M059J (cell line): ENCODE data around the gene SPATA4. TPM values are rescaled to one million over a fixed set of nuclear protein-coding genes. Genes with fewer than 3 reads are reported as not detected.
A peak's percentile ranks its signal among the peaks of the same experiment; 100 is the strongest.
"Not testable (repeated sequence)": the region's sequence is repeated elsewhere in the genome, so short reads cannot be mapped to it uniquely, and the experiment has no call there.

Source experiments
- DNase-seq: peaks from one replicate; pipeline ENCODE4 v3.0.0-alpha.2; 2012; ENCODE audit warnings: low read depth
- total RNA-seq: library from RNA; depleted of rRNA; stranded (reverse); fragments of >200 nt; shearing (Covaris generic); gene quantifications from 2 replicates; pipeline ENCODE4 v1.2.3, GENCODE V29; 2014; rRNA removed

SPATA4 gene
- total RNA-seq = 0.12 TPM in 1 of 2 replicates, not detected in the other

DNA sequence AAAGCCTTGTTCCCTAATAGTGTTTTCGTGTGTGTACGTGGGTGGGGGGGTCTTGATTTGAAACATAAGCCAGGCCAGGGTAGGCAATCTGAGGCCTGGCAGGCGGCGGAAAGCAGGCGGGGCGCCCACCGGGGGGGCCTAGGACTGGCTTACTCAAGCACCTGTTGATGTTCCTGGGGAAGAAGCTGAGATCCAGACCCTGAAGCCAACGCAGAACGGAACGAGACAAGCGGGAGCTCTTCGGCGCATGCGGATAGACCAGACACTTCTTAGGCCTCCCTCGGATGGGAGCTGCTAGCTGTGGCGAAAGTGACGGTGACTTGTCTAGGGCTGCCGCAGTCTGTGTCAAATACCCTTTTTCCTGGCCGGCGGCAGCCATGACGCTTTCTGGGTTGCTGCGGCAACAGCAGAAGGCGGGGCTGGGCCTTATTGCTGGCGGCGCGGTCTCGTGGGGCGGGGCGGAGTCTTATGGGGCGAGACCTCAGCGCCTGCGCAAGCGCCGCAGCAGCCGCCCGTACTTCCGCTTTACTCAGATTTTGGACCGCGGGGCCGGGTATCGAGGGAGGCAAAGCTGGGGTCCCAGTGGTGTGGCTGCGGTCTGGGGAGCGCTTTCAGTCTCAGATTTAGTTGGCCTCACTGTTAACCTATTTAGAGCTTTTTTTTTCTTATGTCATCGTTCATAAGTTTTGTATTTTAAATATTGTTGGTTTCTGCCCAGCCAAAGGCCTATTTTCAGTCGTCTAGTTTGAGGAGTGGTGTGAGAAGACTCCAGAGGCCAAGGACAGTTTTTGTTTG lies at the start of gene SPATA4:
Gene SPATA4 (minus strand): TSS at position 402 of the 795 bp plus-strand sequence. CDS start 23 bp downstream, at position 379.
- peak; percentile 85 for DNase-seq

DNA sequence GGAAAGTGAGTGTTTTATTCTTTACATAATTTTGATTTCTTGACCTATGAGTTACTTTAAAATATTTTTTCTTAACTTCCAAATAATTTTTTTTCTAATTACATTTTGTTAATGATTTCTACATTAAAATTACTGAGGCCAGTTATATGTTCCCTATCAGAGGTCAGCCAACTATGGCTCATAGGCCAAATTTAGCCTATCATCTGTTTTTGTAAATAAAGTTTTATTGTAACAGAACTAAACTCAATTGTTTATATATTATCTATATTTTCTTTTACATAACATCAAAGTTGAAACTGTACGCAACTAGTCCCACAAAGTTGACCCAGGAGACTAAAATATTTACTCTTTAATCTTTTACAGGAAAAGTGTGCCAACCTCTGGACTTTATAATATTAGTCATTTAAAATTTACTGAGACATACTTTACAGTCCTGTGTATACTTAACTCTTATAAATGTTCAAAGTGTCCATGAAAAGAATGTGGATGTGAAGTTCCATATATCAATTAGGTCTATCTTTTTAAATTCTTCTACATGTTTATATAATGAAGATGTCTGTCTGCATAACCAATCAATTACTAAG lies 47.5 kb upstream of the SPATA4 start:
- no peak for DNase-seq

DNA sequence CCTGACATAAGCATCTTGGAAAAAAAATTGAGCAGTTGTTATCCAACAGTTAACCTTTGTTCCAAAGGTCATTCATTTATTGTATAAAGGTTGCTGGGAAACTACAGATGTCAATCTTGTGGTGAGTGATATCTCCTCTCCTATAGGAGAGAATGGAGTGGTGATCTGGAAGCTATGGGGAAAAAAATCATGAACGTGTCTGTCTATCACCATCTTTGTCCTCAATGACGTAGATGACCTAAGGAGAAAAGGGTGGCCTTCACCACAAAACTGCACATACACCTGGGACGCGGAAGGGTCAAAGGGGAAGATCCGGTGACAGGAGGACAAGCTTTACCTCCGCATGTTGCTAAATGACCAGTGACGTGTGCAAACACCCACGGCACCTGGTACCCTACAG lies 46.3 kb upstream of the SPATA4 start:
- no peak for DNase-seq

DNA sequence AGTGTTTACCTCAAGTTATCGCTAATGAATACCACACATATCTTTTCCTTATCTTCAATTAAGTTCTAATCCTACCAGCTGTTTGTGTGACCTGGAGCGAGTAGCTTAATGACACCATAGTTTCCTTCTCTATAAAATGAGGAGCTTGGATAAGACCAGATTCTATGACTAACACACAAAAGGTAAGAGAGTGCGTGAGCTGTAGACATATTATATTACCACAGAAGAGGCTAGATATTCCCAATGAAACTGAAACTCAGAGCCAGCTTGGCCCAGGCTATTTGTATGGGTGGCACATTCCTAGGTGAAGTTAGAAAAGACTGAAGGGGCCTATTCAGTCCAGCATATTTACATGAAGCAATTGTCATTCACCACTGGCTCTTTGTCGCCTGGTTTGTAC lies 43.4 kb upstream of the SPATA4 start:
- DNase-seq = peak; percentile 72

DNA sequence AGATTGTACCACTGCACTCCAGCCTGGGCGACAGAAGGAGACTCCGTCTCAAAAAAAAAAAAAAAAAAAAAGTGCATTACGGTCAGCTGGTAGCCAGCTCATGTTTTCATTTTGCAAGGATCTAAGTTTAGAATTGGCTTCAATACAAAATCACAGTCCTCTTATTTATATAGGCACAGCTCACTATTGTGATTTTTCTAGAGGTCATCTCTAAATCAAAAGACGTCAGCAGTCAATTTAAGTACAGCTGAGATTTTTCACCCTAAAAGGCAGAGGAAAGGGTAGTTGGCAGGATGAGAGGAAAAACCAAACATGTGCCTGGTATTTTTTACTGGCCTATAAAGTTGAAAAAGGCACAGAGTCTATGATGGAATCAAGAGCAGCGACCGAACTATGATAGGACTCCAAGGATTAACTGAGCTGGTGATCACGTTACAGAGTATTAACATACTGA lies 42.8 kb upstream of the SPATA4 start:
- DNase-seq = peak; percentile 76

DNA sequence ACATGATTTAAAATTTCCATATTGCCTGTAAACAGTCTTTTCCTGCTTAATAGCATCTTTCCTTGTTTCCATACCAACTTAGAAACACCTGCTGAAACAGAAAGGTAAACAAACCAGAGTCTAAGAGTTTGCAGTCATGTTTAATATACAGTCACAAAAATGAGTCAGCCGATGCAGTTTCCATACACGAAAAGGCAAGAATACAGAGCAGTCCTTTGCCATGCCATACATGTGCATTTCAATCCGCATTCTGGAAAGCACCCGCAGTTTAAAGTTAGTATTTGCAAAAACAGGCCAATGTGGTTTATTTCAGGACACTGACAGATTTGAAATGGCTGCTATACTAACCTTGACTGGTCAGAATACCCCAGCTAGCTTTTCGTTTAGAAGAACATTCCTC lies 41.6 kb upstream of the SPATA4 start:
- peak; percentile 22 for DNase-seq

DNA sequence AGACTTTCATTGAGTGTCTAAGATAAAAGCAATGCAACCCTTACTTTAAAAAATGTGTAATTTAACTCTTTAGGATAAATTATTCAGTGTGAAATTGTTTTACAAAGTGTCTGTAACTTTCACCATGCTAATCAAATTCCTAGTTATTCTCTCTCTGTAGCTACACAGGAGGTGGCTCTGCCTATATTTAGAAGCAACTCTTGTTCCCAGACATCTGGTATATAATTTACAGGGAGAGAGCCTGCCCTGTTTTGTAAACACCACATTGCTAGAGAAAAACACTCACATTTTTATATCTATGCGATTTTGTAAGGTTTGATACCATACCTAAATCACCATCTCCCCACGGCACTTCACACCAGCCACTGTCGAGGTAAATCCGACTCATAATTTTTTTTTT lies 35.5 kb upstream of the SPATA4 start:
- no peak for DNase-seq

DNA sequence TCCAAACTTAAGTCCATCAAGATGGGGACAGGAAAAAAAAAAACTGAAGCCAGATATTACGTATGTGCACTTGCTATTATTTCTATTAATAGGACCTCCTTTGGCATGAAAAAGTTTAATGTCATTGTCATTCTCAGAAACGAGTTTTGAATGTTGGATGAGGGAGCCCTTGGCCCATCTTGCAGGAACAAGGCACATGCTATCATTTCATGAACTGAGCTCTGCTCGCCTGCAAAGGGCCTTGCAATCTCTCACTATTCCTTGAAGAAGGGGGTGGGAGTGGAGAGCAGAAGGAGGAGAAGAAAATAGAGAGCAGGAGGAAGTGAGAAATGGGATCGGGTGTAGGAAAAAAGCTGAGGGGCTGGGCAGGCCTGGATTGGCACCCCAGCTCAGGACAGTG lies 34.3 kb upstream of the SPATA4 start:
- no peak for DNase-seq

DNA sequence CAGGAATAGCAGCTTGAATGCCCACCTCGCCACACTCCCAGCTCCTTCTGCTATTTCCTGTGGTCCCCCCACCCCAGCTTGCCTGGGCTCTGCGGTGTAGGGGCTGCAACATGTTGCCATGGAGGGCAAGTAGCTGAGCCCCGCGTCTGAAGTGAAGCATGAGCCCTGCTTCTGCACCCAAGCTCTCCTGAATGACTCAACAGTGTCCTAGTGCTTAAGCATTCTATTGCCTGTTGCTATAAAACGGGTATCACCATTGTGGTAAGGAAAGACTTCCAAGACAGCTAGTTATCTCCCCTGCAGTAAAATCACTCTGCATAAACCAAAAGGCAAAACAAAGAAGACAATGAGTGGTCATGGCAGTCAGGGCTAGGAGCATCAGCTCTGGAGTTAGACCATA lies 31.4 kb upstream of the SPATA4 start:
- peak; percentile 66 for DNase-seq

DNA sequence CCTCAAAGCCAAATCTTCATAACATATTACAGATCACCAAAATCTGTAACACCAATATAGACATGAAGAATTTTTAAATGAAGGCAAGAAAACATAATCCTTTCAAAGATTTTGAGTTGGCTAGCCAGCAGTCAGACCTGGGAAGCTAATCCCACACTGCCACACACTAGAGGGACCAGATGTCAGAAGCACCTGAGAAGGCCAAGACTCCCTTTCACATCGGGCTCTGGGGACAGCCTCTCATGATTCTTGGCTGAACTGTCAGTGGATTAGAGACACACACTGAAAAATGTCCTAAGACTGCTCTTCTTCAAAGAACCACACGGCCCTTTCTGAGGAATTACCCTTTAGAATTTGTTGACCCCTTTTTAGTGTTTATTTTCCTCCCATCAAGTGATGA lies 28.2 kb upstream of the SPATA4 start:
- no peak for DNase-seq

DNA sequence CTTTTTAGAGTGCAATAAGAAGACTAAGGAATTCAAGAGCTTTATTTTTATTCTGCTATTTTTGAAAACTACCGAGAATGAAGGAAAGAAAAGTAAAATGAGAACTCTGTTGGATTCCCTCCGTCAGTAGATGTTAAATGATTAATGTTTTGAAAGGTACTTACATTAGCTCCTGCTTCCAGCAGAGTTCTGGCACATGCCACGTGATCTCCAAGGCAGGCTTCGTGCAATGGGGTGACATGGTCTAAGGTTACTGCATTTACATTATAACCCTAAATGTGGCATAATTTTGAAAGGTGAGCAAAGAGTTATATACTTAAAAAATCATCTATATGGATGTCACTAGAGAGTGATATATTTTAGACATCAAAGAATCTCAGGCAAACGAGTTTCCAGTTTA lies 26.8 kb upstream of the SPATA4 start:
- no peak for DNase-seq

DNA sequence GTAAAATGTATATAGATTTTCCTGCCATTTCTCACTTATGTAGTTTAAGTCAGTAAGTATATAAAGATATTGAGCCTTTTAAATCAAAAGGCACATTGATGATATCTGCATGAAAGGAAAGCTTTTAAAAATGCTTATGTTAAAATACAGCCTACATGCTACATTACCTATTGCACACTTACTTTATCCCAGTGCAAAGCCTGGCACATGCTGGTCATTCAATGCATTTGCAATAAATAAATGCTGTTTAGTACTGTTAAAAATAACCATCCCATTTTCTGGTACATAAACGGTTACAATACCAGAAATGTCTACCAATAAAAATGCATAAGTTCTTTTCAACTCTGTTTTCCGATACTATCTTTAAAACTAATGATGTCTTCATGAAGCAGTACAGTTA lies 22.1 kb upstream of the SPATA4 start:
- DNase-seq = no peak

DNA sequence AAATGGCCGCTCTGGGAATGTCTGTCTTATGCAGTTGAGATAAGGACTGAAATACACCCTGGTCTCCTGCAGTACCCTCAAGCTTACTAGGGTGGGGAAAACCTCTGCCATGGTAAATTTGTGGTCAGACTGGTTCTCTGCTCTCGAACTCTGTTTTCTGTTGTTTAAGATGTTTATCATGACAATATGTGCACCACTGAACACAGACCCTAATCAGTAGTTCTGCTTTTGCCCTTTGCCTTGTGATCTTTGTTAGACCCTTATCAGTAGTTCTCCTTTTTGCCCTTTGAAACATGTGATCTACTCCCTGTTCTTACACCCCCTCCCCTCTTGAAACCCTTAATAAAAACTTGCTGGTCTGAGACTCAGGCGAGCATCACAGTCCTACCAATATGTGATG lies 17.0 kb upstream of the SPATA4 start:
- DNase-seq = not testable (repeated sequence)

DNA sequence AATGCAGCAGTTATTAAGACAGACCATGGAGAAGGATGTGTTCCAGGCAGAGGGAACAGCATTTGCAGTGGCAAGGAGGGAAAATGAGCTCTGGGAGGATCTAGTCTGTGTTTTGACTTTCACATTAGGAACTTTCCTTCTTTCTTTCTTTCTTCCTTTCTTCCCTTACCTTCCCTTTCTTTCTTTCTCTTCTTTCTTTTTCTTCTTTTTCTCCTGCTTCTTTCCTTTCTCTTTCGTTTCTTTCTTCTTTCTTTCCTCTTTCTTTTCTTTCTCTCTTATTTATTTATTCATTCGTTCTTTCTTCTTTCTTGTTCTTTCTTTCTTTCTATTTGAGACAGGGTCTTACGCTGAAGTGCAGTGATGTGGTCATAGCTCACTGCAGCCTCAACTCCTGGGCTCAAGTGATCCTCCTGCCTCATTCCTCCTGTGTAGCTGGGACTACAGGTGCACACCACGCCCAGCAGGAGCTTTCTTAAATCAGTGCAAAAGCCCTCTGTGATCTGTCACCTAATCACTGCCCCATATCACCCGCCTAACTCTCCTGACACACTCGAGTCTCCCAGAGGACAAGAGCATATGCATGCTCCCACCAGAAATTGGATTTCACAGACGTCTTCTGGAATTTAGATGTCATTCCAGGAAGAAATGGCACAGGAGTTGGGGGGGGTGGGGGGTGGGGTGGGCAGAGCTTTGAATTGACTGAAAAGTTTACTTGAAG lies 15.4 kb upstream of the SPATA4 start:
- no peak for DNase-seq

DNA sequence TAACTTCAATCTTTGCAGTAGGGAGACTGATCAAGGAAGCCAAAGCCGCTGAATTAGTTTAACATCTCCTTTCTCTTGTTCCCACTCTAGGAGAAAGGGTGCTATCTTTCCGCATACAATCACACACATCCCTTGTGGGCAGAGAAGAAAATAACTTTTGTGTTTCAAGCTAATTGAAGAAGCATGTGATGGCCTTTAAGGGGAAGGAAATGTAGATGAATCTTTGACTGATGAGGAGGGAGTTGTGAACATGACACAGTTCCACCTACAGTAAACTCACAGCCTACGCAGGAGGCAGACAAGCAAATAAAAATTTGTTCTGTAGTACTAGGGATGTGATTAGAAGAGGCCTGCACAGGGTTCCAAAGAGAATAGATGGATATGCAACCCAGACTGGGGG lies 14.7 kb upstream of the SPATA4 start:
- DNase-seq = no peak

DNA sequence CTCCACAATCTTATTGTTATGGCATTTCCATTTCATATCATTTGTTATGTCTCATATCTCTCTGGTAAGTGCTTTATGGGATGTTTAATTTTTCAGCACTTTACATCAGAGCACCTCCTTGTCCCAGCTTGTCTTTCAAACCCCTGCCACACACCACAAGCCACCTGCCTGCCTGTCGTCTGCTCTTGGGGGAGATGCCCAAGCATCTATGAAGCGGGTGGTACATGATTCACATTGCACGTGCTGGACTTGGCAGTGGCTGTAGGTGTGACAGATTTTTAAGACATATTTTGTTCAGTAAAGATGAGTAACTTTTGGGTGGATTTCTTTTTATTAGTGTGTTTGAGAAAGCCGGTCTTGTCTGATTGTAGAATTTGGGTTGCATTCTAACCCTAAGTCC lies 14.2 kb upstream of the SPATA4 start:
- DNase-seq = no peak

DNA sequence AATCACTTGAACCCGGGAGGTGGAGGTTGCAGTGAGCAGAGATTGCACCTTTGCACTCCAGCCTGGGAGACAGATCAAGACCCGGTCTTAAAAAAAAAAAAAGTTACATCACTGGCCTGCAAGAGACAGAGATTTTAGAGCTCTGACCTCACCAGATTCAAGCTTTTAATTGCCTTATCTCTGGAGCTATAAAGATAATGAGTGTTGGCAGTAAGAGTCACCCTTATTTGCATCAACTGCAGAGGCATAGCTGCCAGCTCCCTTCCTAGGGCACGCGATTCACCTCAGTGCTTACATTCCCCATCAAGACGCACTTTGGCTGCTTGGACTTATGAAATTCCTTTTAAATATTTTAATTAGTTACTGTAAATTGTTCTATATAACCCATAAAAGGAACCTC lies 12.5 kb upstream of the SPATA4 start:
- peak; percentile 56 for DNase-seq

DNA sequence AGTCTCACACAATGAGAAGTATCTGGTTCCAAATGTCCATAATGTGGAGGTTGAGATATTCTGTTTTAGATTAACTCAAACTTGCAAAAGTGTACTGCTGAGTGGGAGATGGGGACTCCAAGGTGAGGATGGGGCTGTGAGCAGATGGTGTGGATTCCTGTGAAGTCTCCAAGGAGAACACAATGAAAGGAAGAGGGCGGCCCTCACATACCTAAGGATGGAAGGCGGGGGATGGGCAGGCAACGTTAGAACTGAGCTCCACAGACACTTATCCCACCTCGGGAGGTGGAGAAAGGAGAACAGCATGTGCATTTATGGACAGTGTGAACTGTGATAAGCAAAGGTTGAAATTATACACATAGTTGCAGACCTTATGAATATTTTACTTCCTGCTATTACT lies 9.9 kb upstream of the SPATA4 start:
- no peak for DNase-seq

DNA sequence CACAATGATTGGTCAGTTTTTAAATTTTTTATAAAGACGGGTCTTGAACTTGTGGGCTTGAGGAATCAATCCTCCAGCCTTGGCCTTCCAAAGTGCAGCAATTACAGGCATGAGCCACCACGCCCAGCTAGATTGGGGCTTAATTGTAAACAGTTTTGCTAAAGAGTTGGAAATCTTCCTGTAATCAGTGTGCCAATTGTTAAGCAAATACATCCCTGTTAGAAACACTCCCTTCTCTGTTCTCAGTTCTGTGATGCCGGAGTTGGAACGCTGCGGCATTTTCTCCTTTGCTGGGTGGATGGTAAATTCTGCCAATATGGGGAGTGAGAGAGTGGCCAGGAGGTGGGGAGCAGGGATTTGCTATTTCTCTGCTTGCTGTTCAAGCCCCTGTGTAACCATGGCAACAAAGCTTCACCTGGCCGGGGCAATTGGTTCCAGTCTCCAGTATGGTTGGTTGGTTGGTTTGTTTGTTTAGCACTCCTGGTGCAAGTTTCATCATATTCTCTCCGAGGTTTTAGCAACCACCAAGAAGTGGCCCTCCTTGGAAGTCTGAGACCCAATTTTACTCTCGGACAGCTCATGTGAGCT lies 3.0 kb upstream of the SPATA4 start:
- DNase-seq = no peak

DNA sequence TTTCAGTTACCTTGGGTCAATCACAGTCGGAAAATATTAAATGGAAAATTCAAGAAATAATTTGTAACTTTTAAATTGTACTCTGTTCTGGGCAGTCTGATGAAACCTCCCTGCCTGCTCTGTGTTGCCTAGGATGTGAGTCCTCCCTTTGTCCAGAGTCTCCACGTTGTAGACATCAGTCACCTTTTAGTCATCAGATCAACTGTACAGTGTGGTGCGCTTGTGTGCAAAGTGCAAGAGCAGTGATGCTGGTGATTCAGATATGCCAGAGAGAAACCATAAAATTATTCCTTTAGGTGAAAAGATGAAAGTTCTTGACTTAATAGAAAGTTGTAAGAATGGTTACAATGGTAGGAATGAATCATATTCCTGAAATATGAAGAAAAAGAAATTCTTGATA lies 1.4 kb downstream of the SPATA4 start:
- DNase-seq = peak; percentile 87

DNA sequence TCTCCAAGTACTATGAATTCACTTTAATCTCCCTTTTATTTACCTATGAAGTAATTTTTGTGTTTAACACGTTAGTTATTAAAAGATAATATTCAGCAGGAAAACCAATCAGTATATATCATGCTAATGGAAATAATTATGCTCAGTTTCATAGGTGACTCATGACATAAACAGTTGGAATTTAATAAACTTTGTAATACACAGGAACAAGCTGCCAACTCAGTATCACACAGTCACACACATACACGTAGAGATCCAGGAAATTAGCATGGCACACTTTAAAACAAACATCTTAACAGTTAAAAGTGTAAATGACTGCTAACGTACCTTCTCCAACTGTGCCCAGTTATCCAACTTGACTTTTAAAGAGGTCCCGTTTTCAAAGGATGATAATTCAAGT lies 2.3 kb downstream of the SPATA4 start:
- DNase-seq = peak; percentile 51

DNA sequence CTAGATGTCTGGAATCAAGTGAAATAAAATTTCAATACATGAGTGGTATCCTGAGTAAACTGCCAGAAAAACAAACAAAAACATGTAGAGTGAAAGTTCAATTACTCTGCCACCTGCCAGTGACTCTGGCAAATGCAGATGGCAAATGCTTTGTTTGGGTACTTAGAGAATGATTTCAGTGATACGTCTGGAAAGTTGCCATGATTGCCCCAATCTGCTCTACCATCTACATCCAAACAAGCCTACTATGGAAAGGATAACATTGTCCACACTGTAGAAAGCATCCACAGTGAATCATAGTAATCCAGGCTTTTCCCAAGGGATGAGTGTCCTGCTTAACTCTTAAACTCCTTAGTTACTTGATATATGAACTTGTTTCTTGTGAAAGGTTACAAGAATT lies 3.4 kb downstream of the SPATA4 start:
- peak; percentile 72 for DNase-seq
